Trophoblast cell (in vitro differentiated cells and primary cell): ENCODE measurements around the gene FLNB.
A peak's percentile ranks its signal among the peaks of the same experiment; 100 is the strongest.

Experiments
- DNase-seq, 2 donors: peaks; one replicate each; pipeline ENCODE4 v3.0.0-alpha.2; 2016
- H2AFZ ChIP-seq: 2 replicates; pipeline ENCODE4 v1.6.1; 2013; ENCODE audit warnings: low read length, moderate library complexity, mild to moderate bottlenecking; ENCODE audit not compliant: insufficient read depth, poor library complexity
- H2AK5ac ChIP-seq: 2 replicates; pipeline ENCODE4 v1.6.1; 2013; ENCODE audit warnings: mild to moderate bottlenecking, low read length
- H2BK120ac ChIP-seq: 2 replicates; pipeline ENCODE4 v1.6.1; 2013; ENCODE audit warnings: low read length, mild to moderate bottlenecking, moderate library complexity; ENCODE audit not compliant: insufficient read depth, poor library complexity
- H2BK12ac ChIP-seq: 2 replicates; pipeline ENCODE4 v1.6.1; 2013; ENCODE audit warnings: mild to moderate bottlenecking, low read length, moderate library complexity
- H2BK5ac ChIP-seq: 2 replicates; pipeline ENCODE4 v1.6.1; 2013; ENCODE audit warnings: low read length, low read depth, moderate library complexity, mild to moderate bottlenecking; ENCODE audit not compliant: poor library complexity
- H3K14ac ChIP-seq: 2 replicates; pipeline ENCODE4 v1.6.1; 2013; ENCODE audit warnings: mild to moderate bottlenecking, low read length
- H3K18ac ChIP-seq: 2 replicates; pipeline ENCODE4 v1.6.1; 2013; ENCODE audit warnings: mild to moderate bottlenecking, low read length
- H3K23ac ChIP-seq: 2 replicates; pipeline ENCODE4 v1.6.1; 2013; ENCODE audit warnings: low read length
- H3K27ac ChIP-seq: 2 replicates; pipeline ENCODE4 v1.5.1; 2013; ENCODE audit warnings: low read depth, mild to moderate bottlenecking, inconsistent platforms, low read length, moderate library complexity
- H3K27me3 ChIP-seq: 2 replicates; pipeline ENCODE4 v1.6.1; 2013; ENCODE audit warnings: inconsistent platforms, mild to moderate bottlenecking, low read length, moderate library complexity; ENCODE audit not compliant: insufficient read depth
- H3K36me3 ChIP-seq, 2 experiments: 1 replicate in 1 of 2; 2 replicates in 1 of 2; pipeline ENCODE4 v1.6.1; 2013; ENCODE audit warnings: low read length in 2 of 2, mild to moderate bottlenecking in 2 of 2, moderate library complexity in 1 of 2; ENCODE audit not compliant: insufficient read depth in 2 of 2, control insufficient read depth in 1 of 2
- H3K4ac ChIP-seq: 2 replicates; pipeline ENCODE4 v1.6.1; 2013; ENCODE audit warnings: low read depth, mild to moderate bottlenecking, low read length, moderate library complexity
- H3K4me1 ChIP-seq, 2 experiments: 1 replicate in 1 of 2; 2 replicates in 1 of 2; pipeline ENCODE4 v1.6.1; 2013; ENCODE audit warnings: low read length in 2 of 2, mild to moderate bottlenecking in 2 of 2, moderate library complexity in 1 of 2; ENCODE audit not compliant: insufficient read depth in 2 of 2, control insufficient read depth in 1 of 2
- H3K4me2 ChIP-seq: 2 replicates; pipeline ENCODE4 v1.6.1; 2013; ENCODE audit warnings: inconsistent platforms, mild to moderate bottlenecking, low read length, moderate library complexity
- H3K4me3 ChIP-seq: 2 replicates; pipeline ENCODE4 v1.5.1; 2013; ENCODE audit warnings: mild to moderate bottlenecking, low read depth, low read length, inconsistent platforms
- H3K79me1 ChIP-seq: one replicate; pipeline ENCODE4 v1.6.1; 2013; ENCODE audit warnings: low read length
- H3K79me2 ChIP-seq: 2 replicates; pipeline ENCODE4 v1.6.1; 2013; ENCODE audit warnings: low read length, mild to moderate bottlenecking; ENCODE audit not compliant: control insufficient read depth, insufficient read depth, poor library complexity
- H3K9ac ChIP-seq: 2 replicates; pipeline ENCODE4 v1.6.1; 2013; ENCODE audit warnings: mild to moderate bottlenecking, low read length
- H3K9me3 ChIP-seq: 2 replicates; pipeline ENCODE4 v1.6.1; 2013; ENCODE audit warnings: low read depth, mild to moderate bottlenecking, control low read depth, inconsistent platforms, low read length; ENCODE audit not compliant: insufficient read depth
- H4K12ac ChIP-seq: 2 replicates; pipeline ENCODE4 v1.6.1; 2013; ENCODE audit warnings: low read depth, mild to moderate bottlenecking, low read length, moderate library complexity
- H4K8ac ChIP-seq: 2 replicates; pipeline ENCODE4 v1.6.1; 2013; ENCODE audit warnings: low read depth, mild to moderate bottlenecking, low read length, moderate library complexity
- H4K91ac ChIP-seq: one replicate; pipeline ENCODE4 v1.6.1; 2013; ENCODE audit warnings: low read depth, mild to moderate bottlenecking, low read length, moderate library complexity
- WGBS: extraction: QIAGEN DNeasy Blood & Tissue Kit; methylation state at CpG from one replicate; pipeline ENCODE4 v1.1.7; 2013; ENCODE audit warnings: missing lambda C conversion rate; ENCODE audit not compliant: insufficient read length, insufficient coverage; ENCODE audit errors: extremely low coverage; 5-methylcytosine and 5-hydroxymethylcytosine counted together

The FLNB gene

GRCh38 chr3:58077596-58078285 lies 69.5 kb downstream of the FLNB start:
- Histone ChIP-seq H3K4me1 (peaks cover 3 to 4% of the 10 kb centered on the region in 2 experiments), H3K27ac (no peak overlapping the region), H2BK120ac (no peak overlapping the region), H3K4ac (no peak overlapping the region), H3K9ac (no peak overlapping the region), H2BK12ac (no peak overlapping the region), H3K79me1 (no peaks in the 10 kb centered on the region), H3K4me2 (no peak overlapping the region), H2BK5ac (no peak overlapping the region), H3K79me2 (peaks cover 4% of the 10 kb centered on the region), H3K9me3 (no peaks in the 10 kb centered on the region), H2AK5ac (no peak overlapping the region), H3K14ac (no peak overlapping the region), H3K36me3 (peaks cover 14 to 27% of the 10 kb centered on the region in 2 experiments), H3K23ac (no peak overlapping the region), H3K4me3 (no peak overlapping the region), H2AFZ (no peak overlapping the region), H4K12ac (no peak overlapping the region), H3K18ac (no peak overlapping the region), H4K8ac (no peak overlapping the region), H4K91ac (no peak overlapping the region), H3K27me3 (no peaks in the 10 kb centered on the region)
- DNase-seq, result no peak

GRCh38 chr3:58078610-58079009 lies 70.4 kb downstream of the FLNB start:
- no peak overlapping the region for H3K4me2 ChIP-seq
- no CpG with 5 or more reads among the region's 4 CpGs for WGBS
- no peaks in the 10 kb centered on the region for H3K9me3 ChIP-seq
- no peak overlapping the region for H2BK5ac ChIP-seq
- DNase-seq, result no peak
- H3K27me3 ChIP-seq, result no peaks in the 10 kb centered on the region
- H3K23ac ChIP-seq, result no peak overlapping the region
- H2BK120ac ChIP-seq, result no peak overlapping the region
- H3K36me3 ChIP-seq, result peaks cover 14 to 27% of the 10 kb centered on the region in 2 experiments
- H3K18ac ChIP-seq, result no peak overlapping the region
- H2AK5ac ChIP-seq, result no peak overlapping the region
- H4K12ac ChIP-seq, result no peak overlapping the region
- H3K4me3 ChIP-seq, result no peak overlapping the region
- H2AFZ ChIP-seq, result no peak overlapping the region
- no peak overlapping the region for H3K4ac ChIP-seq
- no peaks in the 10 kb centered on the region for H3K79me1 ChIP-seq
- no peak overlapping the region for H3K14ac ChIP-seq
- no peak overlapping the region for H3K9ac ChIP-seq
- no peak overlapping the region for H2BK12ac ChIP-seq
- peaks cover 3 to 4% of the 10 kb centered on the region in 2 experiments for H3K4me1 ChIP-seq
- H4K8ac ChIP-seq, result no peak overlapping the region
- H3K27ac ChIP-seq, result no peak overlapping the region
- H3K79me2 ChIP-seq, result peaks cover 4% of the 10 kb centered on the region
- no peak overlapping the region for H4K91ac ChIP-seq

GRCh38 chr3:58079773-58080172 lies 71.6 kb downstream of the FLNB start:
- H4K8ac ChIP-seq, result no peak overlapping the region
- no peak overlapping the region for H2BK12ac ChIP-seq
- H3K4me2 ChIP-seq, result no peak overlapping the region
- H3K9me3 ChIP-seq, result no peaks in the 10 kb centered on the region
- H2AFZ ChIP-seq, result no peak overlapping the region
- peak overlapping the region; percentile 46 for H3K4ac ChIP-seq
- no peak overlapping the region for H4K91ac ChIP-seq
- H3K79me1 ChIP-seq, result no peaks in the 10 kb centered on the region
- H3K79me2 ChIP-seq, result peaks cover 4% of the 10 kb centered on the region
- no peak overlapping the region for H2BK120ac ChIP-seq
- H3K27me3 ChIP-seq, result no peaks in the 10 kb centered on the region
- no peak overlapping the region for H4K12ac ChIP-seq
- no peak overlapping the region for H3K4me3 ChIP-seq
- H2BK5ac ChIP-seq, result no peak overlapping the region
- no CpG with 5 or more reads among the region's 9 CpGs for WGBS
- H3K14ac ChIP-seq, result no peak overlapping the region
- H3K9ac ChIP-seq, result no peak overlapping the region
- peaks cover 14 to 27% of the 10 kb centered on the region in 2 experiments for H3K36me3 ChIP-seq
- H2AK5ac ChIP-seq, result no peak overlapping the region
- no peak overlapping the region for H3K27ac ChIP-seq
- DNase-seq, result no peak
- H3K23ac ChIP-seq, result no peak overlapping the region
- H3K4me1 ChIP-seq, result peaks cover 3 to 4% of the 10 kb centered on the region in 2 experiments
- H3K18ac ChIP-seq, result no peak overlapping the region

- WGBS, result no CpG with 5 or more reads among the region's 7 CpGs
- Histone ChIP-seq H2BK120ac (no peak overlapping the region), H3K18ac (no peak overlapping the region)
Observed at GRCh38 chr3:58082047-58082446, 73.8 kb downstream of the FLNB start.

More at GRCh38 chr3:58082047-58082446, 73.8 kb downstream of the FLNB start:
- H3K79me1 ChIP-seq, result no peaks in the 10 kb centered on the region
- H3K4me2 ChIP-seq, result no peak overlapping the region
- H4K91ac ChIP-seq, result no peak overlapping the region
- H4K12ac ChIP-seq, result no peak overlapping the region
- no peak overlapping the region for H2BK12ac ChIP-seq
- no peak overlapping the region for H2AK5ac ChIP-seq
- no peak overlapping the region for H3K9ac ChIP-seq
- H3K14ac ChIP-seq, result no peak overlapping the region
- no peak overlapping the region for H3K23ac ChIP-seq
- no peak overlapping the region for H2BK5ac ChIP-seq
- H3K4me1 ChIP-seq, result peaks cover 3 to 4% of the 10 kb centered on the region in 2 experiments
- H2AFZ ChIP-seq, result no peak overlapping the region
- H3K27me3 ChIP-seq, result no peaks in the 10 kb centered on the region
- no peaks in the 10 kb centered on the region for H3K9me3 ChIP-seq
- H3K4ac ChIP-seq, result no peak overlapping the region
- no peak overlapping the region for H3K4me3 ChIP-seq
- H3K27ac ChIP-seq, result no peak overlapping the region
- no peak overlapping the region for H4K8ac ChIP-seq
- no peaks in the 10 kb centered on the region for H3K79me2 ChIP-seq
- DNase-seq, result no peak
- H3K36me3 ChIP-seq, result peaks cover 11 to 28% of the 10 kb centered on the region in 2 experiments
